Measurements from ENCODE around the gene DGLUCY. TPM values are rescaled to one million over a fixed set of nuclear protein-coding genes. Genes with fewer than 3 reads are reported as not detected.

DGLUCY gene
- total RNA-seq, 8 experiments from 2014 or later = 15.1 to 116 (median 33.6) TPM

Other genes with a start within 250 kb of the DGLUCY start
- 10 to 100 TPM in 2 of 8 experiments, 1 to 10 TPM in 6; 2.5 to 25.2 (median 5.8) TPM for gene RPS6KA5, start 53.4 kb upstream of the DGLUCY start, total RNA-seq
- 1 to 10 TPM in 6 of 8 experiments, under 1 TPM in 2; 0.61 to 3.1 (median 1.5) TPM for gene GPR68, start 130.6 kb downstream of the DGLUCY start, total RNA-seq